Measurements from ENCODE around the gene UGT1A8. TPM values are rescaled to one million over a fixed set of nuclear protein-coding genes. Genes with fewer than 3 reads are reported as not detected.

UGT1A8 gene
- total RNA-seq, 1 donor from 2014 or later: not detected

- Mint-ChIP-seq H3K36me3 (ENCODE audit: unreplicated experiment) (no peaks in the 10 kb centered on the region), H3K9me3 (ENCODE audit: unreplicated experiment) (no peaks in the 10 kb centered on the region), H3K4me3 (ENCODE audit: unreplicated experiment) (no peak overlapping the region), H3K27me3 (ENCODE audit: unreplicated experiment) (peaks cover 18% of the 10 kb centered on the region), H3K27ac (ENCODE audit: unreplicated experiment) (no peak overlapping the region), H3K4me1 (ENCODE audit: unreplicated experiment) (no peaks in the 10 kb centered on the region)
- no peak for DNase-seq (ENCODE audit: extremely low spot score, unreplicated experiment)
- TF ChIP-seq CTCF (IDR thresholded peaks at IDR 0.05): no peak
Measured at GRCh38 chr2:233758849-233759248, 141.4 kb downstream of the UGT1A8 start.

GRCh38 chr2:233760043-233760442 is 142.6 kb downstream of the UGT1A8 start, which contains the start of gene UGT1A1:
Gene UGT1A1, plus strand, starts transcription at chr2:233760270. Its CDS starts 18 bp downstream, at chr2:233760288.
- Mint-ChIP-seq H3K4me1 (ENCODE audit: unreplicated experiment) (peaks cover 5% of the 10 kb centered on the region), H3K27me3 (ENCODE audit: unreplicated experiment) (peaks cover 17% of the 10 kb centered on the region), H3K9me3 (ENCODE audit: unreplicated experiment) (no peaks in the 10 kb centered on the region), H3K4me3 (ENCODE audit: unreplicated experiment) (no peak within 1 kb of the TSS), H3K27ac (ENCODE audit: unreplicated experiment) (no peak within 1 kb of the TSS), H3K36me3 (ENCODE audit: unreplicated experiment) (no peaks in the 10 kb centered on the region)
- DNase-seq (ENCODE audit: extremely low spot score, unreplicated experiment): no peak
- no peak for TF ChIP-seq CTCF (IDR thresholded peaks at IDR 0.05)

GRCh38 chr2:233761040-233761769 is 143.8 kb downstream of the UGT1A8 start:
- peaks cover 5% of the 10 kb centered on the region for H3K4me1 Mint-ChIP-seq (ENCODE audit: unreplicated experiment)
- no peak overlapping the region for H3K4me3 Mint-ChIP-seq (ENCODE audit: unreplicated experiment)
- no peak overlapping the region for H3K27ac Mint-ChIP-seq (ENCODE audit: unreplicated experiment)
- no peaks in the 10 kb centered on the region for H3K36me3 Mint-ChIP-seq (ENCODE audit: unreplicated experiment)
- H3K27me3 Mint-ChIP-seq (ENCODE audit: unreplicated experiment): peaks cover 17% of the 10 kb centered on the region
- no peaks in the 10 kb centered on the region for H3K9me3 Mint-ChIP-seq (ENCODE audit: unreplicated experiment)
- DNase-seq (ENCODE audit: extremely low spot score, unreplicated experiment): no peak
- no peak for TF ChIP-seq CTCF (IDR thresholded peaks at IDR 0.05)

- Mint-ChIP-seq H3K36me3 (ENCODE audit: unreplicated experiment) (no peaks in the 10 kb centered on the region), H3K27ac (ENCODE audit: unreplicated experiment) (no peak overlapping the region)
Measured at GRCh38 chr2:233764264-233764663, 146.8 kb downstream of the UGT1A8 start.

More at GRCh38 chr2:233764264-233764663, 146.8 kb downstream of the UGT1A8 start:
- Mint-ChIP-seq H3K27me3 (ENCODE audit: unreplicated experiment) (peaks cover 32% of the 10 kb centered on the region), H3K9me3 (ENCODE audit: unreplicated experiment) (no peaks in the 10 kb centered on the region), H3K4me3 (ENCODE audit: unreplicated experiment) (no peak overlapping the region), H3K4me1 (ENCODE audit: unreplicated experiment) (peaks cover 5% of the 10 kb centered on the region)
- no peak for DNase-seq (ENCODE audit: extremely low spot score, unreplicated experiment)
- no peak for TF ChIP-seq CTCF (IDR thresholded peaks at IDR 0.05)
